Upper lobe of left lung (tissue), 6 donors: ENCODE measurements around the gene PIWIL4. TPM values are rescaled to one million over a fixed set of nuclear protein-coding genes. Genes with fewer than 3 reads are reported as not detected.
A peak's percentile ranks its signal among the peaks of the same experiment; 100 is the strongest.

ENCODE experiments used
- ATAC-seq, 2 donors: fragments of 200-7000 bp; cut with Tn5 transposase; one replicate each; pipeline ENCODE4 v1.9.1; 2022; ENCODE audit warnings: mild to moderate bottlenecking in 2 of 2, moderate library complexity in 2 of 2; ENCODE audit not compliant: low FRiP score in 2 of 2
- DNase-seq, 2 donors: peaks; one replicate each; pipeline ENCODE4 v3.0.0-alpha.2; 2019 to 2020
- H3K27ac ChIP-seq, 4 donors: fragments of 200-600 bp; sonication (generic); one replicate each; pipeline ENCODE4 v1.5.1; 2016 to 2019
- H3K27me3 ChIP-seq, 4 donors: fragments of 200-600 bp; sonication (generic); one replicate each; pipeline ENCODE4 v1.5.1; 2017 to 2019
- H3K36me3 ChIP-seq, 4 donors: fragments of 200-600 bp; sonication (generic); one replicate each; pipeline ENCODE4 v1.5.1; 2016 to 2019
- H3K4me1 ChIP-seq, 4 donors: fragments of 200-600 bp; sonication (generic); one replicate each; pipeline ENCODE4 v1.5.1; 2018 to 2019
- H3K4me3 ChIP-seq, 4 donors: fragments of 200-600 bp; sonication (generic); one replicate each; pipeline ENCODE4 v1.5.1; 2017 to 2019; ENCODE audit warnings: mild to moderate bottlenecking in 2 of 4, moderate library complexity in 1 of 4
- H3K9me3 ChIP-seq, 4 donors: fragments of 200-600 bp; sonication (generic); one replicate each; pipeline ENCODE4 v1.5.1; 2018 to 2019
- CTCF ChIP-seq, 6 experiments: fragments of 450-650 bp in 4 of 6; fragments of 200-600 bp in 2 of 6; sonication (generic) in 2 of 6; IDR thresholded peaks; one replicate each; pipeline ENCODE4 v1.5.1; 2016 to 2019; ENCODE audit warnings: antibody characterized with exemption in 6 of 6
- EP300 ChIP-seq, 4 donors: sonication (generic); formaldehyde crosslinking; IDR thresholded peaks; one replicate each; pipeline ENCODE4 v1.5.1; 2017; ENCODE audit warnings: antibody characterized with exemption in 4 of 4, control low read depth in 2 of 4
- POLR2A ChIP-seq, 4 donors: fragments of 450-650 bp; IDR thresholded peaks; one replicate each; pipeline ENCODE4 v1.5.1; 2016 to 2017; ENCODE audit warnings: antibody characterized with exemption in 4 of 4, mild to moderate bottlenecking in 2 of 4
- POLR2AphosphoS5 ChIP-seq, 2 donors: sonication (generic); formaldehyde crosslinking; IDR thresholded peaks; one replicate each; pipeline ENCODE4 v1.5.1; 2017; ENCODE audit warnings: antibody characterized with exemption in 2 of 2
- WGBS, 2 donors: methylation state at CpG; one replicate each; pipeline ENCODE4 v1.1.5; 2017 to 2018; 5-methylcytosine and 5-hydroxymethylcytosine counted together
- total RNA-seq, 6 donors: library from RNA; depleted of rRNA in 4 of 6; stranded (reverse); fragments of >200 nt in 4 of 6; gene quantifications; one replicate each; pipeline versions ENCODE4 v1.1.0 to v1.2.1, GENCODE V29; 2016 to 2021
- donor health status: DM: no; HTN: no; CAD: no; lungs with moderate emphysema.
- donor health status: DM: no; HTN: yes; CAD: no; lungs with severe emphysema.

PIWIL4 gene
- total RNA-seq, 6 donors from 2014 or later, result 1.5 to 9.4 (median 4.8) TPM

GRCh38 chr11:94545264-94546161 is 21.7 kb upstream of the PIWIL4 start:
- H3K36me3 ChIP-seq, result no peaks in the 10 kb centered on the region
- TF ChIP-seq EP300 (IDR thresholded peaks at IDR 0.05), result no peak
- no peak for TF ChIP-seq CTCF (IDR thresholded peaks at IDR 0.05)
- no peak for TF ChIP-seq POLR2AphosphoS5 (IDR thresholded peaks at IDR 0.05)
- no peak for TF ChIP-seq POLR2A (IDR thresholded peaks at IDR 0.05)
- H3K27me3 ChIP-seq, result no peaks in the 10 kb centered on the region
- H3K4me1 ChIP-seq, result peaks cover 35 to 56% (median 43%) of the 10 kb centered on the region in 4 donors
- ATAC-seq (no peak), DNase-seq (peak; percentile 43 to 88)
- peak overlapping the region in 3 of 4 donors; percentile 93 to 98 (median 97) for H3K27ac ChIP-seq
- H3K4me3 ChIP-seq, result peak overlapping the region; percentile 32 to 86 (median 78)
- H3K9me3 ChIP-seq, result no peaks in the 10 kb centered on the region
- 66 to 70% methylated on average over 37 to 53 of the region's 54 CpGs for WGBS, 2 donors

- Histone ChIP-seq H3K4me3 (peak overlapping the region in 3 of 4 donors; percentile 76 to 86 (median 81)), H3K27ac (peak overlapping the region in 1 of 4 donors; percentile 97), H3K4me1 (peaks cover 35 to 56% (median 43%) of the 10 kb centered on the region in 4 donors), H3K36me3 (no peaks in the 10 kb centered on the region), H3K9me3 (no peaks in the 10 kb centered on the region), H3K27me3 (no peaks in the 10 kb centered on the region)
- WGBS, 2 donors, result 78 to 81% methylated on average over 2 of the region's 2 CpGs
- ATAC-seq (no peak), DNase-seq (no peak)
- TF ChIP-seq POLR2AphosphoS5 (IDR thresholded peaks at IDR 0.05) (no peak), POLR2A (IDR thresholded peaks at IDR 0.05) (no peak), EP300 (IDR thresholded peaks at IDR 0.05) (no peak), CTCF (IDR thresholded peaks at IDR 0.05) (no peak)
These were observed 21.1 kb upstream of the PIWIL4 start for GRCh38 chr11:94546162-94546470.

GRCh38 chr11:94546886-94547285 is 20.3 kb upstream of the PIWIL4 start:
- H3K4me3 ChIP-seq, result peak overlapping the region in 2 of 4 donors; percentile 76 to 81
- no peaks in the 10 kb centered on the region for H3K36me3 ChIP-seq
- TF ChIP-seq POLR2AphosphoS5 (IDR thresholded peaks at IDR 0.05) (no peak), POLR2A (IDR thresholded peaks at IDR 0.05) (no peak), EP300 (IDR thresholded peaks at IDR 0.05) (no peak), CTCF (IDR thresholded peaks at IDR 0.05) (no peak)
- DNase-seq (no peak), ATAC-seq (no peak)
- no peaks in the 10 kb centered on the region for H3K9me3 ChIP-seq
- H3K27ac ChIP-seq, result no peak overlapping the region
- H3K27me3 ChIP-seq, result no peaks in the 10 kb centered on the region
- WGBS, 2 donors, result 75 to 82% methylated on average over 1 of the region's 1 CpG
- H3K4me1 ChIP-seq, result peaks cover 35 to 56% (median 43%) of the 10 kb centered on the region in 4 donors

DNA sequence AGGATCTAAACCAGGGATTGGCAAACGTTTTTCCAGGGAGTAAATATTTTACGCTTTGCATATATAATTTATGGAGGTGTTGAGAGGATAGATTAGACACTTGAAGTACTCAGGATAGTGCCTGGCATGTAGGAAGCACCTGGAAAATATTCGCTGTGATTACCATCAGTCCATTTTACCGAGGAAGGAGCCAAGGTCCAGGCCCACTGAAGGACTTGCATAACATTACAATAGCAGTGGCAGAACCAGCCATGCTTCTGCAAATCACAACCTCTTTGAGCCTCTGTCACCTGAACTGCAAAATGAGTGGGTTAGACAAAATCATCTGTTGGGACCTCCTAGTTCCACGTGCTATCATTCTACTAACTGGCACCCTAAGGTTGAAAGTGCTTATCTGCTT is 18.0 kb upstream of the PIWIL4 start:
- no peak for ATAC-seq
- TF ChIP-seq POLR2AphosphoS5 (IDR thresholded peaks at IDR 0.05) (no peak), POLR2A (IDR thresholded peaks at IDR 0.05) (no peak), EP300 (IDR thresholded peaks at IDR 0.05) (no peak), CTCF (IDR thresholded peaks at IDR 0.05) (no peak)
- H3K4me1 ChIP-seq, result peaks cover 29 to 48% (median 37%) of the 10 kb centered on the region in 4 donors

More for the DNA sequence above, 18.0 kb upstream of the PIWIL4 start:
- WGBS, 2 donors, result 64 to 72% methylated on average over 5 of the region's 5 CpGs
- no peak overlapping the region for H3K4me3 ChIP-seq
- no peaks in the 10 kb centered on the region for H3K27me3 ChIP-seq
- no peak overlapping the region for H3K27ac ChIP-seq
- no peak for DNase-seq
- no peaks in the 10 kb centered on the region for H3K9me3 ChIP-seq
- H3K36me3 ChIP-seq, result no peaks in the 10 kb centered on the region
